Ishikawa (cell line): Measurements from ENCODE around the gene MAST4.

ENCODE experiments used
- CEBPB ChIP-seq: IDR thresholded peaks from 2 replicates; pipeline ENCODE4 v1.6.1; 2012
- CREB1 ChIP-seq: IDR thresholded peaks from 2 replicates; pipeline ENCODE4 v1.6.1; 2012; ENCODE audit warnings: low read depth
- EGR1 ChIP-seq: IDR thresholded peaks from 2 replicates; pipeline ENCODE4 v1.6.1; 2012
- EP300 ChIP-seq: IDR thresholded peaks from 2 replicates; pipeline ENCODE4 v1.6.1; 2012; ENCODE audit warnings: borderline replicate concordance
- FOXM1 ChIP-seq: IDR thresholded peaks from 2 replicates; pipeline ENCODE4 v1.6.1; 2012; ENCODE audit warnings: low read depth, borderline replicate concordance
- NFIC ChIP-seq: IDR thresholded peaks from 2 replicates; pipeline ENCODE4 v1.6.1; 2012
- RAD21 ChIP-seq: IDR thresholded peaks from 2 replicates; pipeline ENCODE4 v1.6.1; 2012; ENCODE audit warnings: low read depth
- TAF1 ChIP-seq: IDR thresholded peaks from 2 replicates; pipeline ENCODE4 v1.6.1; 2012; ENCODE audit warnings: low read depth, mild to moderate bottlenecking
- TCF12 ChIP-seq: IDR thresholded peaks from 2 replicates; pipeline ENCODE4 v1.6.1; 2012; ENCODE audit warnings: low read depth
- TEAD4 ChIP-seq: IDR thresholded peaks from 2 replicates; pipeline ENCODE4 v1.6.1; 2012
- YY1 ChIP-seq: IDR thresholded peaks from 2 replicates; pipeline ENCODE4 v1.6.1; 2012; ENCODE audit warnings: low read depth
- ZBTB7A ChIP-seq: IDR thresholded peaks from 2 replicates; pipeline ENCODE4 v1.6.1; 2012; ENCODE audit warnings: low read depth
- TF ChIP-seq, protein P1 (sequence below): IDR thresholded peaks from 2 replicates; pipeline ENCODE4 v1.6.1; 2012; ENCODE audit warnings: low read depth, mild to moderate bottlenecking
- TF ChIP-seq, protein P2 (sequence below): IDR thresholded peaks from 2 replicates; pipeline ENCODE4 v1.6.1; 2012
- TF ChIP-seq, protein P3 (sequence below): IDR thresholded peaks from 2 replicates; pipeline ENCODE4 v1.6.1; 2012

MAST4 gene

DNA sequence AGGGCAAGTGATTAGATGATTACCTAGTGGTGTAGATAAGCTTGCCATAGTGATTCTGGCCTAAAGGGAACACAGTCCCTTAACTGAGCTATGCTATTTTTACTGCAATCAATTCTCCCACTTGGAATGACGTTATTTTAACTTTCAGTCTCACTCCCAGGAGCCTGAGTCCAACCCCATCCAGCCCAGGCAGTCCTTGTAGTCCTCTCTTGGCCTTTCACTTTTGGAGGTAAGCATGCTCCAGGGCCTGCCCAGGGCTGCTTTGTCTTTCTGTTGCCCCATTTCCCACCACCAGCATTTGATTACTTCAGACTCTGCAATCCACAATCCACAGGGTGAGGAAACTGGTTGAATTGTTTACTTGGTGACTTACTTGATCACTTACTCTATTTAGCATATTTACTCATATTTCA lies 367.4 kb downstream of the MAST4 start:
- TF ChIP-seq CREB1 (no peak), NFIC (no peak), TCF12 (no peak), YY1 (no peak), CEBPB (no peak), TAF1 (no peak), TEAD4 (no peak)
- TF ChIP-seq, protein P1, sequence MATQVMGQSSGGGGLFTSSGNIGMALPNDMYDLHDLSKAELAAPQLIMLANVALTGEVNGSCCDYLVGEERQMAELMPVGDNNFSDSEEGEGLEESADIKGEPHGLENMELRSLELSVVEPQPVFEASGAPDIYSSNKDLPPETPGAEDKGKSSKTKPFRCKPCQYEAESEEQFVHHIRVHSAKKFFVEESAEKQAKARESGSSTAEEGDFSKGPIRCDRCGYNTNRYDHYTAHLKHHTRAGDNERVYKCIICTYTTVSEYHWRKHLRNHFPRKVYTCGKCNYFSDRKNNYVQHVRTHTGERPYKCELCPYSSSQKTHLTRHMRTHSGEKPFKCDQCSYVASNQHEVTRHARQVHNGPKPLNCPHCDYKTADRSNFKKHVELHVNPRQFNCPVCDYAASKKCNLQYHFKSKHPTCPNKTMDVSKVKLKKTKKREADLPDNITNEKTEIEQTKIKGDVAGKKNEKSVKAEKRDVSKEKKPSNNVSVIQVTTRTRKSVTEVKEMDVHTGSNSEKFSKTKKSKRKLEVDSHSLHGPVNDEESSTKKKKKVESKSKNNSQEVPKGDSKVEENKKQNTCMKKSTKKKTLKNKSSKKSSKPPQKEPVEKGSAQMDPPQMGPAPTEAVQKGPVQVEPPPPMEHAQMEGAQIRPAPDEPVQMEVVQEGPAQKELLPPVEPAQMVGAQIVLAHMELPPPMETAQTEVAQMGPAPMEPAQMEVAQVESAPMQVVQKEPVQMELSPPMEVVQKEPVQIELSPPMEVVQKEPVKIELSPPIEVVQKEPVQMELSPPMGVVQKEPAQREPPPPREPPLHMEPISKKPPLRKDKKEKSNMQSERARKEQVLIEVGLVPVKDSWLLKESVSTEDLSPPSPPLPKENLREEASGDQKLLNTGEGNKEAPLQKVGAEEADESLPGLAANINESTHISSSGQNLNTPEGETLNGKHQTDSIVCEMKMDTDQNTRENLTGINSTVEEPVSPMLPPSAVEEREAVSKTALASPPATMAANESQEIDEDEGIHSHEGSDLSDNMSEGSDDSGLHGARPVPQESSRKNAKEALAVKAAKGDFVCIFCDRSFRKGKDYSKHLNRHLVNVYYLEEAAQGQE = no peak
- TF ChIP-seq, protein P2, sequence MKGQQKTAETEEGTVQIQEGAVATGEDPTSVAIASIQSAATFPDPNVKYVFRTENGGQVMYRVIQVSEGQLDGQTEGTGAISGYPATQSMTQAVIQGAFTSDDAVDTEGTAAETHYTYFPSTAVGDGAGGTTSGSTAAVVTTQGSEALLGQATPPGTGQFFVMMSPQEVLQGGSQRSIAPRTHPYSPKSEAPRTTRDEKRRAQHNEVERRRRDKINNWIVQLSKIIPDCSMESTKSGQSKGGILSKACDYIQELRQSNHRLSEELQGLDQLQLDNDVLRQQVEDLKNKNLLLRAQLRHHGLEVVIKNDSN = no peak
- TF ChIP-seq, protein P3, sequence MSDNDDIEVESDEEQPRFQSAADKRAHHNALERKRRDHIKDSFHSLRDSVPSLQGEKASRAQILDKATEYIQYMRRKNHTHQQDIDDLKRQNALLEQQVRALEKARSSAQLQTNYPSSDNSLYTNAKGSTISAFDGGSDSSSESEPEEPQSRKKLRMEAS = no peak

DNA sequence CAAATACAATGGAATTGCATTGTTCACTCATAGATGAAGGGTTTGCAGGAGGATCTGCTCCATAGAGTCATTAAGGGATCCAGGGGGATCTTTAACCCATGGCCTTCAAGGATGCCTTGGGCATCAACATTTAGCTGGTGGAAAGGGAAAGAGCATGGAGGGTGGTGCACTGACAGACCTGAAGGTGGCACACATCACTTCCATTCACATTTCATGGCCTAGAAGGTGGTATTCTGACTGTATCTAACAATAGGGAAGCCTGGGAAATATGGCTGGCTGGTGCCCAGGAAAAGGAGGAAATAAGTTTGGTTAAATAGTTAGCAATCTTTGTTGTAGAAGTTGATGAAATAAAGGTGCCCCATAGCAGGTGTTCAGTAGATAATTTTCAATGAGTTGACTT lies 370.2 kb downstream of the MAST4 start:
- no peak for TF ChIP-seq EP300
- no peak for TF ChIP-seq TAF1
- TF ChIP-seq, protein P3 = no peak
- TF ChIP-seq ZBTB7A = no peak
- no peak for TF ChIP-seq EGR1
- TF ChIP-seq NFIC = no peak
- TF ChIP-seq CEBPB = no peak
- TF ChIP-seq RAD21 = no peak; the same call in 1 of the 2 replicates
- no peak for TF ChIP-seq FOXM1
- TF ChIP-seq TEAD4 = no peak
- TF ChIP-seq YY1 = no peak

DNA sequence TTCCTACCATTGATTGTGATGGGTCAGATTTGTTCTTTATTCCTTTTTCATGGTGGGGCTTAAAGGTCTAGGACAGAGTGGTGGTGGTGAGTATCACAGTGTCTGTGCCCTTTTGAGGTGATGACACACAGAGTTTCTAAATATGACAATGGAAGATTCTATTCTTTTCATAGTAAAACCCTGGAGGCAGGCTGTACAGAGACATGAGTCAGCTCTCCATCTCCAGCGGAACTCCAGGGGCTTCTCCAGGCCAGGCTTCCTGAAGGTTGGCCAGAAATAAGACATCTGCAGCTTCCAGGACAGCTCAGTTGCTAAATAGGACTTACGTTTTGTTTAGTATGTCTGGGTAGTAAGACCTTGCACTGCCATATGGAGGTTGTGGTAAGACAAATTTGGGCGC lies 370.9 kb downstream of the MAST4 start:
- TF ChIP-seq EGR1 (no peak), ZBTB7A (no peak), CREB1 (no peak), EP300 (no peak), CEBPB (no peak), TCF12 (no peak), NFIC (no peak), RAD21 (no peak), TEAD4 (no peak)
- TF ChIP-seq, protein P2 = no peak
- TF ChIP-seq, protein P1 = no peak

DNA sequence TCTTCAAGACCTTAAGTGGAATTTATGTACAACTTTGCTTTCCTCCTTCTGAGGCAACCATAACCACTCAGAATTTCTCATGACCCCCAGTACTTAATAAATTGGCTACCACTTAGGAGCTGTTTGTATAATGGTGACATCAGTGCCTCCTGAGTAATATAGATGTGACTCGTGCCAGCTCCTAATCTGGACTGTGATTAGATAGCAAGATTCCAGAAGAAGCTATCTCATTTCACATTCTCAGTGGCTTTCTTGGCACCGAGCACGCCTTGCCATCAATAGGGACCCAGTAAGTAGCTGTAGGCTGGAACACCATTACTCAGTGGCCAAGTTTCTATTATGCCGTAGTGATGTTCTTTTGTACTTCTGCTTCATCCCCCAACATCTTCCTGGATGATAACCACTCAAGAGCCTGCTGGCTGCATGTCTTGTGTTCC lies 371.7 kb downstream of the MAST4 start:
- TF ChIP-seq EGR1 (no peak), FOXM1 (no peak), ZBTB7A (no peak), CREB1 (no peak), RAD21 (no peak), TCF12 (no peak), EP300 (no peak), NFIC (no peak)

DNA sequence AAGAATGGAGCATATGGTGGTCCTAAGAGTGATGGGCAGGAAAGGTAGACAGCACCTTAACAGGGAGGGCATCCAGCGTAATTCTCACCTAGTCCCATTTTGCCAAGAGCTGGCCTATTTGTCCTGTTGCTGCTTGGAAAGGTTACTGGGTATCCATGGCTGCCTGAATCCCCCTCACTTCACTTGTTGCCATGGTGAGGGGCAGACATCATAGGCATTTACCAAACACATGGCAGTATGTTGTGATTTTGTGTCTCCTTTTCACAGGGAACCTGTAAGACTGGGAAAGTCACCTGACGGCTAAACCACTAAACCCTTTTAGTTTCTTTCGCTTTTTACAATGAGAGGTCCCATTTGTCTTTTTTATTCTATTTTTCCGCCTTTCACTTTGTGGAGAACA lies 373.3 kb downstream of the MAST4 start:
- TF ChIP-seq ZBTB7A (no peak), RAD21 (no peak), EGR1 (no peak), NFIC (no peak), TAF1 (no peak), CEBPB (no peak), TEAD4 (no peak), YY1 (no peak), CREB1 (no peak), EP300 (no peak), TCF12 (no peak), FOXM1 (no peak)
- TF ChIP-seq, protein P3 = no peak
- TF ChIP-seq, protein P1 = no peak
- TF ChIP-seq, protein P2 = no peak
